ENCODE results near the gene CTPS2.

GRCh38 chrX:16589211-16589610, 123.3 kb downstream of the CTPS2 start:
- TF ChIP-seq POLR2A (IDR thresholded peaks at IDR 0.05) (no peak), CTCF (IDR thresholded peaks at IDR 0.05) (no peak)
